ENCODE results near the gene EPSTI1.

- no peak for TF ChIP-seq CTCF (IDR thresholded peaks at IDR 0.05)
- TF ChIP-seq ZFX (IDR thresholded peaks at IDR 0.05; ENCODE audit: borderline replicate concordance), result no peak
These were observed 32.4 kb downstream of the EPSTI1 start for GRCh38 chr13:42959615-42960014.
